Trophoblast cell (in vitro differentiated cells and primary cell): ENCODE results near the gene SUSD4.

ENCODE experiments used
- DNase-seq, 2 donors: peaks; one replicate each; pipeline ENCODE4 v3.0.0-alpha.2; 2016
- H2AFZ ChIP-seq: 2 replicates; pipeline ENCODE4 v1.6.1; 2013; ENCODE audit warnings: low read length, moderate library complexity, mild to moderate bottlenecking; ENCODE audit not compliant: insufficient read depth, poor library complexity
- H2AK5ac ChIP-seq: 2 replicates; pipeline ENCODE4 v1.6.1; 2013; ENCODE audit warnings: mild to moderate bottlenecking, low read length
- H2BK120ac ChIP-seq: 2 replicates; pipeline ENCODE4 v1.6.1; 2013; ENCODE audit warnings: low read length, mild to moderate bottlenecking, moderate library complexity; ENCODE audit not compliant: insufficient read depth, poor library complexity
- H2BK12ac ChIP-seq: 2 replicates; pipeline ENCODE4 v1.6.1; 2013; ENCODE audit warnings: mild to moderate bottlenecking, low read length, moderate library complexity
- H2BK5ac ChIP-seq: 2 replicates; pipeline ENCODE4 v1.6.1; 2013; ENCODE audit warnings: low read length, low read depth, moderate library complexity, mild to moderate bottlenecking; ENCODE audit not compliant: poor library complexity
- H3K14ac ChIP-seq: 2 replicates; pipeline ENCODE4 v1.6.1; 2013; ENCODE audit warnings: mild to moderate bottlenecking, low read length
- H3K18ac ChIP-seq: 2 replicates; pipeline ENCODE4 v1.6.1; 2013; ENCODE audit warnings: mild to moderate bottlenecking, low read length
- H3K23ac ChIP-seq: 2 replicates; pipeline ENCODE4 v1.6.1; 2013; ENCODE audit warnings: low read length
- H3K27ac ChIP-seq: 2 replicates; pipeline ENCODE4 v1.5.1; 2013; ENCODE audit warnings: low read depth, mild to moderate bottlenecking, inconsistent platforms, low read length, moderate library complexity
- H3K27me3 ChIP-seq: 2 replicates; pipeline ENCODE4 v1.6.1; 2013; ENCODE audit warnings: inconsistent platforms, mild to moderate bottlenecking, low read length, moderate library complexity; ENCODE audit not compliant: insufficient read depth
- H3K36me3 ChIP-seq, 2 experiments: 1 replicate in 1 of 2; 2 replicates in 1 of 2; pipeline ENCODE4 v1.6.1; 2013; ENCODE audit warnings: low read length in 2 of 2, mild to moderate bottlenecking in 2 of 2, moderate library complexity in 1 of 2; ENCODE audit not compliant: insufficient read depth in 2 of 2, control insufficient read depth in 1 of 2
- H3K4ac ChIP-seq: 2 replicates; pipeline ENCODE4 v1.6.1; 2013; ENCODE audit warnings: low read depth, mild to moderate bottlenecking, low read length, moderate library complexity
- H3K4me1 ChIP-seq, 2 experiments: 1 replicate in 1 of 2; 2 replicates in 1 of 2; pipeline ENCODE4 v1.6.1; 2013; ENCODE audit warnings: low read length in 2 of 2, mild to moderate bottlenecking in 2 of 2, moderate library complexity in 1 of 2; ENCODE audit not compliant: insufficient read depth in 2 of 2, control insufficient read depth in 1 of 2
- H3K4me2 ChIP-seq: 2 replicates; pipeline ENCODE4 v1.6.1; 2013; ENCODE audit warnings: inconsistent platforms, mild to moderate bottlenecking, low read length, moderate library complexity
- H3K4me3 ChIP-seq: 2 replicates; pipeline ENCODE4 v1.5.1; 2013; ENCODE audit warnings: mild to moderate bottlenecking, low read depth, low read length, inconsistent platforms
- H3K79me1 ChIP-seq: one replicate; pipeline ENCODE4 v1.6.1; 2013; ENCODE audit warnings: low read length
- H3K79me2 ChIP-seq: 2 replicates; pipeline ENCODE4 v1.6.1; 2013; ENCODE audit warnings: low read length, mild to moderate bottlenecking; ENCODE audit not compliant: control insufficient read depth, insufficient read depth, poor library complexity
- H3K9ac ChIP-seq: 2 replicates; pipeline ENCODE4 v1.6.1; 2013; ENCODE audit warnings: mild to moderate bottlenecking, low read length
- H3K9me3 ChIP-seq: 2 replicates; pipeline ENCODE4 v1.6.1; 2013; ENCODE audit warnings: low read depth, mild to moderate bottlenecking, control low read depth, inconsistent platforms, low read length; ENCODE audit not compliant: insufficient read depth
- H4K12ac ChIP-seq: 2 replicates; pipeline ENCODE4 v1.6.1; 2013; ENCODE audit warnings: low read depth, mild to moderate bottlenecking, low read length, moderate library complexity
- H4K8ac ChIP-seq: 2 replicates; pipeline ENCODE4 v1.6.1; 2013; ENCODE audit warnings: low read depth, mild to moderate bottlenecking, low read length, moderate library complexity
- H4K91ac ChIP-seq: one replicate; pipeline ENCODE4 v1.6.1; 2013; ENCODE audit warnings: low read depth, mild to moderate bottlenecking, low read length, moderate library complexity
- WGBS: extraction: QIAGEN DNeasy Blood & Tissue Kit; methylation state at CpG from one replicate; pipeline ENCODE4 v1.1.7; 2013; ENCODE audit warnings: missing lambda C conversion rate; ENCODE audit not compliant: insufficient read length, insufficient coverage; ENCODE audit errors: extremely low coverage; 5-methylcytosine and 5-hydroxymethylcytosine counted together

SUSD4 gene

DNA sequence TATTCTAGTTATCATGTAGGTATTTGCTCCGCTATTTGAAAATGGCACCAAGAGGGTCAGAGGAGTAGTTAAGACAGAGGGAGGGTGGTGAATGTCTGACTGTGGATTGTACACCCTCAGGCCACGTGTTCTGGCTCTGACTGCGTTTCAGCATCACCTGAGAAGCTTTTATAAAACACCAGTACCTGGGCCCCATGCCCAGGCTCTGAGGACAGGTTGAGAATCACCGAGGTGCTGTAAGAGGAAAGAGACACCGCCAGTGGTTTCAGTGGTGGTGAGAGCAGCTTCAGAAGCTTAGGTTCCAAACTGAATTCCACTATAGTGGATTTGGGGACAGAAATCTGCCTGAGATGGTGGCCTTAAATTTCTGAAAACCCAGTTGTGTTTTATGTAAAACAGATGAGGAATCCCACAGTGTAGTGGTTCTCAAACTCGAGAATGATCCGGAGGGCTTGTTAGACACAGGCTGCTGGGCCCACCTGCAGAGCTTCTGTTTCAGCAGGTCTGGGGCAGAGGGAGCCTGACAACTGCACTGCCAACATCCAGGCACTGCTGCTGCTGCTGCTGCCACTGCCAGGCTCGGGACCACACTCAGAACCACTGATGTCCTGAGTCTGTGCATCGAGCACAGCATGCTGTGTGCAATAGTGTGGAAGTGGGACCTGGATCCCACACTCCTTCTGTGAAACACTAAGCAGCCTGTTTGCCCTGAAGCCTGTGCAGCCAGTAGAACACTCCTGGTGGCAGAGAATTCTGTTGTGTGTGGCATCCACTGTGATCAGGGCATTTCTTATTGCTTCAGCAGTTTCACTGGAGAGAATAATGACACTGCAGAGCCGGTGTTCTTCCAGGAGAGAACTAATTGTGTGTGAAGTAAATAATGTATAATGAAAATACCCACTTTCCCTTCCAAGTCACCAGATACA, 98.7 kb downstream of the SUSD4 start:
- Histone ChIP-seq H2BK12ac (no peak overlapping the region), H3K36me3 (no peaks in the 10 kb centered on the region), H2BK120ac (no peak overlapping the region), H3K14ac (no peak overlapping the region), H3K4me2 (no peak overlapping the region), H3K9me3 (peaks cover 2% of the 10 kb centered on the region), H2BK5ac (no peak overlapping the region), H3K23ac (no peak overlapping the region), H2AK5ac (no peak overlapping the region), H3K18ac (no peak overlapping the region), H4K8ac (no peak overlapping the region), H3K79me1 (no peaks in the 10 kb centered on the region), H3K4me3 (no peak overlapping the region), H4K91ac (no peak overlapping the region), H2AFZ (no peak overlapping the region), H3K27me3 (no peaks in the 10 kb centered on the region), H3K4ac (no peak overlapping the region), H3K79me2 (no peaks in the 10 kb centered on the region), H4K12ac (no peak overlapping the region), H3K27ac (no peak overlapping the region), H3K9ac (no peak overlapping the region), H3K4me1 (no peaks in the 10 kb centered on the region)
- WGBS: no CpG with 5 or more reads among the region's 10 CpGs
- no peak for DNase-seq

DNA sequence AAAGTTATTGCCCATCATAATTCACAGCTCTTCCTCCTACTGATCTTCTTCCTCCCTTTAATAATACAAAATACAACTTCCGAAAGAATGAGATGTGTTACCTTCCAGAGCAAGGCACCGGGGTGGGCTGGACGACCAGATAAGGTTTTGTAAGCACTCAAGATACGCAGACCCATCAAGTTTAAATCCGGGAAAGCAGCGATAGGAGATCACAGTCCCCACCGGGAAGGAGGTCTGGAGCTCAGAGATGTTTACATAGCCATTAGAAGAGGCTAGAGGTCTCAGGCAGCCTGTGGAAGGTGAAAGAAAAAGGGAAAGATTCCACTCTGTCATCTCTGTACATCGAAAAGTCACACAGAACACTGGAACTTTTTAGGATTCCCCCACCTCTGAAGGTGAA, 99.4 kb downstream of the SUSD4 start:
- Histone ChIP-seq H4K12ac (no peak overlapping the region), H3K4me2 (no peak overlapping the region), H3K4me3 (no peak overlapping the region), H3K27me3 (no peaks in the 10 kb centered on the region), H3K79me1 (no peaks in the 10 kb centered on the region), H2BK120ac (no peak overlapping the region), H2BK12ac (no peak overlapping the region), H2AFZ (no peak overlapping the region), H3K14ac (no peak overlapping the region), H2BK5ac (no peak overlapping the region), H3K36me3 (no peaks in the 10 kb centered on the region), H3K79me2 (no peaks in the 10 kb centered on the region), H3K9ac (no peak overlapping the region), H3K23ac (no peak overlapping the region), H3K27ac (no peak overlapping the region), H4K8ac (no peak overlapping the region), H3K18ac (no peak overlapping the region), H3K4ac (no peak overlapping the region), H4K91ac (no peak overlapping the region), H2AK5ac (no peak overlapping the region), H3K9me3 (peaks cover 2% of the 10 kb centered on the region), H3K4me1 (no peaks in the 10 kb centered on the region)
- no peak for DNase-seq
- no CpG with 5 or more reads among the region's 8 CpGs for WGBS

DNA sequence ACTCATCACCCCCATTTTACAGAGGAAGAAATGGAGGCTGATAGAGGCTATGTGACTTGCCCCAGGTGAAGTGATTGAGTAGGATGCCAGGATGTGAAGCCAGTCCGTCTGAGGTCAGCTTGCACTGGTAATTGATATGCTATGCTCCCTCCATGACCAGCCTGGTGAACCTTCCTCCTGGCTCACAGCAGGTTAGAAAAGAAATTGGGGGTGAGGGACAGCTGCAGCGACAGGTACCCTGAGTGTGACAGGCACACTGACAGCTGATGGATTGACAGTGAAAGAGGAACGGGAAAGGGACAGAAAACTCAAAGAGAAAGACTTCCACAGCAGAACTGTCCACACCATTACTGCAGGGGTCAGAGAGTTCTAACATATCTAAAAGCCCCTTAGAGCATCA, 102.1 kb downstream of the SUSD4 start:
- Histone ChIP-seq H3K36me3 (no peaks in the 10 kb centered on the region), H2AK5ac (no peak overlapping the region), H3K79me2 (no peaks in the 10 kb centered on the region), H2BK120ac (no peak overlapping the region), H3K14ac (no peak overlapping the region), H3K27me3 (no peaks in the 10 kb centered on the region), H3K79me1 (no peaks in the 10 kb centered on the region), H4K8ac (no peak overlapping the region), H3K4me3 (no peak overlapping the region), H4K12ac (no peak overlapping the region), H2AFZ (no peak overlapping the region), H3K18ac (no peak overlapping the region), H3K9me3 (peaks cover 2% of the 10 kb centered on the region), H4K91ac (no peak overlapping the region), H3K4me2 (no peak overlapping the region), H3K27ac (no peak overlapping the region), H3K4ac (no peak overlapping the region), H3K9ac (no peak overlapping the region), H3K4me1 (peaks cover 0 to 5% of the 10 kb centered on the region in 2 experiments), H2BK5ac (no peak overlapping the region), H2BK12ac (no peak overlapping the region), H3K23ac (no peak overlapping the region)
- no CpG with 5 or more reads among the region's 3 CpGs for WGBS
- DNase-seq: no peak

DNA sequence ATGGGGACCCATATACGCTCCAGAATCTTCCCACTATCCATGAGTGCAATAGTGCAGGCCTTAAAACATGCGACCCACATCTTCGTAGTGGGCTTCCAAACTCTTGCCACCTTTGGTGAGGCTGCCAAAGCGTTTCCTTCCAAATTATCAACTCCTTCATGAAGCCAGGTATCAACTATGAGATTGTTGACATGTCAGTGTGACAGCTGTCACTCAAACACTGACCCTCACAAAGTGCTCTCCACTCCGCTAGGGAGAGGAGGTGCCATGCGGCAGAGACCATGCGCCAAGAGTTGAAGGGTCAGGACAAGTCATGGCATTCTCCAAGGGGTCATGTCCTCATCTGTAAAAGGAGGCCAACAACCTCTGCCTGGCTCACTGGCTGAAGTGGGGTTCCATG, 103.3 kb downstream of the SUSD4 start:
- no peak overlapping the region for H4K91ac ChIP-seq
- H3K4me2 ChIP-seq: no peak overlapping the region
- no peak overlapping the region for H3K4ac ChIP-seq
- no peak overlapping the region for H4K12ac ChIP-seq
- H3K4me3 ChIP-seq: no peak overlapping the region
- no peak overlapping the region for H2AFZ ChIP-seq
- no CpG with 5 or more reads among the region's 7 CpGs for WGBS
- no peak overlapping the region for H3K18ac ChIP-seq
- H2BK12ac ChIP-seq: no peak overlapping the region
- H3K4me1 ChIP-seq: peaks cover 0 to 5% of the 10 kb centered on the region in 2 experiments
- no peaks in the 10 kb centered on the region for H3K9me3 ChIP-seq
- no peaks in the 10 kb centered on the region for H3K36me3 ChIP-seq
- no peak overlapping the region for H2BK5ac ChIP-seq
- no peak overlapping the region for H4K8ac ChIP-seq
- no peak for DNase-seq
- H3K79me2 ChIP-seq: no peaks in the 10 kb centered on the region
- no peak overlapping the region for H2AK5ac ChIP-seq
- H3K79me1 ChIP-seq: no peaks in the 10 kb centered on the region
- no peak overlapping the region for H2BK120ac ChIP-seq
- no peak overlapping the region for H3K27ac ChIP-seq
- no peaks in the 10 kb centered on the region for H3K27me3 ChIP-seq
- no peak overlapping the region for H3K9ac ChIP-seq
- H3K14ac ChIP-seq: no peak overlapping the region
- H3K23ac ChIP-seq: no peak overlapping the region
